ENCODE measurements around the gene PODN. TPM values are rescaled to one million over a fixed set of nuclear protein-coding genes. Genes with fewer than 3 reads are reported as not detected.

The PODN gene
- total RNA-seq, 6 experiments from 2014 or later, result 9.4 to 12.9 (median 10.8) TPM

DNA sequence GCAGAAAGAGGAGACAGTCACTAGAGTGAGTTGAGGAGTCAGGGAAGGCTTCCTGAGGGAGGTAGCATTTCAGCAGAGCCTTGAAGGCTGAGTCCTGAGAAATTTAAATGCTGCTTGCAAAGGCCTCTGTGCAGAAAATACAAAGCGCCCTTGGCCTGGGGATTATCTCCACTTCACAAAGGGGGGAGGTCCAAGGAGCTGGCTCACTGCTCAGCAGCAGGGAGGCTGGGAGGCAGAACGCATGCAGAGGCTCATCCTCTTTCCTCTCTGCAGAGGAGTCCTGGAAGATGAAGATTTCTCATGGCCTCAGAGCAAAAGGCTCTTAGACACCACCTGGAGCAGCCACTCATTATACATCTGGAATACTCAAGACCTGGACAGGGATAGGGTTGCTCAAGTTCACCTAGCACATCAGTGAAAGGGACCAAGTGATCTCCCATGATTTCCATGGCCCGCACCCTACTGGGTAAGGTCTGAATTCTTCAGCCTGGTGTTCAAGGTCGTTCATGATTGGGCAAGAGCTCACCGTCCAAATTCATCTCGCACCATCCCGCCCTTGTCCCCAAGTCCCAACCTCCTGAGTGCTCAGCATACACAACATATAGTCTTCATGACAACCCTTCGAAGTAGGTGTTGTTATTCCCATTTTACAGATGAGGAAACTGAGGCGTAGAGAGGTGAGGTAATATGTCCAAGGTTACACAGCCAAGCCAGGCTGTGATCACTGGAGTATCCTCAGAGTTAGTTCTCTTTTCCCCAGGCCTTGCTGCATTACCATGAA lies 71.4 kb downstream of the PODN start:
- H3K4me1 Mint-ChIP-seq (ENCODE audit: low read depth), result peaks cover 18% of the 10 kb centered on the region

DNA sequence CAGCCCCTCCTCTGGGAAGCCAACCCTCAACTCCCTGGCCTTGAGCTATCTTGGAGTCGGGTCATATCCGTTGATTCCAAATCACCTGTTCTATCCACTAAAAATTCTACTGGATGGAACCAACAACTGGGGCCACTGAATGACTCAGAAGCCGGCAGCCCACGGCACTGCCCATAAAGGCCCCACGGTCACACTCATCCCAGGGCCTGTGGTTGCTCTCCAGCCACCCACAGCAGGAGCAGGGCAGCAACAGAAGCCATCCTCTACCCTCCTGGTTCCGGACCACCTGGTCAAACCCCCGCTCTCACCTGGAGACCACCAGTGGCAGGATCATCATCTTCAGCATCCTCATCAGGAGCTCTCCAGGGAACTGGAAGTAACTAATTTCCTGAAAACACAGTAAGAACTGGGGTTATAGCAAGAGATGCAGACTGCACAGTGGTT lies 72.1 kb downstream of the PODN start:
- Mint-ChIP-seq H3K27me3 (ENCODE audit: insufficient read depth) (no peaks in the 10 kb centered on the region; the same call in 1 of the 2 replicates), H3K36me3 (ENCODE audit: low read depth) (peaks cover 11% of the 10 kb centered on the region), H3K9me3 (peaks cover 15% of the 10 kb centered on the region), H3K27ac (no peak overlapping the region; the same call in 1 of the 2 replicates), H3K4me1 (ENCODE audit: low read depth) (peaks cover 18% of the 10 kb centered on the region), H3K4me3 (no peak overlapping the region)
- TF ChIP-seq, protein P1, sequence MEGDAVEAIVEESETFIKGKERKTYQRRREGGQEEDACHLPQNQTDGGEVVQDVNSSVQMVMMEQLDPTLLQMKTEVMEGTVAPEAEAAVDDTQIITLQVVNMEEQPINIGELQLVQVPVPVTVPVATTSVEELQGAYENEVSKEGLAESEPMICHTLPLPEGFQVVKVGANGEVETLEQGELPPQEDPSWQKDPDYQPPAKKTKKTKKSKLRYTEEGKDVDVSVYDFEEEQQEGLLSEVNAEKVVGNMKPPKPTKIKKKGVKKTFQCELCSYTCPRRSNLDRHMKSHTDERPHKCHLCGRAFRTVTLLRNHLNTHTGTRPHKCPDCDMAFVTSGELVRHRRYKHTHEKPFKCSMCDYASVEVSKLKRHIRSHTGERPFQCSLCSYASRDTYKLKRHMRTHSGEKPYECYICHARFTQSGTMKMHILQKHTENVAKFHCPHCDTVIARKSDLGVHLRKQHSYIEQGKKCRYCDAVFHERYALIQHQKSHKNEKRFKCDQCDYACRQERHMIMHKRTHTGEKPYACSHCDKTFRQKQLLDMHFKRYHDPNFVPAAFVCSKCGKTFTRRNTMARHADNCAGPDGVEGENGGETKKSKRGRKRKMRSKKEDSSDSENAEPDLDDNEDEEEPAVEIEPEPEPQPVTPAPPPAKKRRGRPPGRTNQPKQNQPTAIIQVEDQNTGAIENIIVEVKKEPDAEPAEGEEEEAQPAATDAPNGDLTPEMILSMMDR (IDR thresholded peaks at IDR 0.05), result no peak
- DNase-seq, result no peak

More for the DNA sequence above, 71.4 kb downstream of the PODN start:
- H3K4me3 Mint-ChIP-seq, result no peak overlapping the region
- H3K27me3 Mint-ChIP-seq (ENCODE audit: insufficient read depth), result no peaks in the 10 kb centered on the region; the same call in 1 of the 2 replicates
- peaks cover 12% of the 10 kb centered on the region for H3K9me3 Mint-ChIP-seq
- peaks cover 11% of the 10 kb centered on the region for H3K36me3 Mint-ChIP-seq (ENCODE audit: low read depth)
- no peak overlapping the region for H3K27ac Mint-ChIP-seq
- DNase-seq, result no peak
- TF ChIP-seq, protein P1 (IDR thresholded peaks at IDR 0.05), result no peak

Other genes starting within 250 kb of the PODN start
- 1 to 10 TPM in 1 of 6 experiments, under 1 TPM in 5; 0.26 to 1.0 (median 0.67) TPM for gene ZYG11A, start 219.5 kb upstream of the PODN start, total RNA-seq (2021; fragmentation: NEBNext Ultra II Directional; extraction: Animal tissue kit (Norgen Biotek cat#: 25700))
- 10 to 100 TPM; 12.2 to 28.1 (median 23.6) TPM for gene ECHDC2, start 140.5 kb upstream of the PODN start, total RNA-seq (2021; fragmentation: NEBNext Ultra II Directional; extraction: Animal tissue kit (Norgen Biotek cat#: 25700))
- 100 to 1,000 TPM; 122 to 159 (median 156) TPM for gene SCP2, start 134.9 kb upstream of the PODN start, total RNA-seq (2021; fragmentation: NEBNext Ultra II Directional; extraction: Animal tissue kit (Norgen Biotek cat#: 25700))
- under 1 TPM in 1 of 6 experiments, not detected in 5; 0.09 TPM for gene SLC1A7, start 80.4 kb downstream of the PODN start, total RNA-seq (2021; fragmentation: NEBNext Ultra II Directional; extraction: Animal tissue kit (Norgen Biotek cat#: 25700))
- gene CPT2, start 134.6 kb downstream of the PODN start, total RNA-seq (2021; fragmentation: NEBNext Ultra II Directional; extraction: Animal tissue kit (Norgen Biotek cat#: 25700)), result 10 to 100 TPM; 12.0 to 14.4 (median 12.7) TPM
- gene CZIB, start 158.4 kb downstream of the PODN start, total RNA-seq (2021; fragmentation: NEBNext Ultra II Directional; extraction: Animal tissue kit (Norgen Biotek cat#: 25700)), result 10 to 100 TPM; 44.6 to 54.9 (median 49.6) TPM
- gene MAGOH, start 176.3 kb downstream of the PODN start, total RNA-seq (2021; fragmentation: NEBNext Ultra II Directional; extraction: Animal tissue kit (Norgen Biotek cat#: 25700)), result 10 to 100 TPM; 34.9 to 54.2 (median 47.1) TPM